GM19328 (cell line): ENCODE data around the gene ST3GAL3.
A peak's percentile ranks its signal among the peaks of the same experiment; 100 is the strongest.

ENCODE experiments used
- ATAC-seq: cut with Tn5 transposase; IDR thresholded peaks from one replicate; pipeline ENCODE4 v1.9.1; 2021; ENCODE audit warnings: mild to moderate bottlenecking, moderate library complexity; ENCODE audit not compliant: unreplicated experiment

The ST3GAL3 gene

DNA sequence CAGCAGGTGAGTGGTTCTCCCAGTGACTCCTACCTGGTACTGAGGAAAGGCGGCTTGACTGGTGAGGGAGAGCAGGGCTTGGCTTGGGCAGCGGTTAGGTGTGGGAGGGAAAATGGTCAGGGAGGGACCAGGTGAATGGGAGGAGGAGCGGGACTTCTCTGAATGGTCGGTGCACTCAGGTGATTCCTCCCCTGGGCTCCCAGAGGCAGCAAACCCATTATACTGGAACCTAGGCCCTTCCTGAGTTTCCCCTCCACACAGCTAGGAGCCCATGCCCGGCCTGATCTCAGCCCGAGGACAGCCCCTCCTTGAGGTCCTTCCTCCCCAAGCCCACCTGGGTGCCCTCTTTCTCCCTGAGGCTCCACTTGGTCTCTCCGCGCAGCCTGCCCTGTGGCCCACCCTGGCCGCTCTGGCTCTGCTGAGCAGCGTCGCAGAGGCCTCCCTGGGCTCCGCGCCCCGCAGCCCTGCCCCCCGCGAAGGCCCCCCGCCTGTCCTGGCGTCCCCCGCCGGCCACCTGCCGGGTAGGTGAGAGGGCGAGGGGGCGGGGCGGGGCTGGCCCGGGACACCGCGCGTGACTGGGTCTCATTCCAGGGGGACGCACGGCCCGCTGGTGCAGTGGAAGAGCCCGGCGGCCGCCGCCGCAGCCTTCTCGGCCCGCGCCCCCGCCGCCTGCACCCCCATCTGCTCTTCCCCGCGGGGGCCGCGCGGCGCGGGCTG, 228.5 kb downstream of the ST3GAL3 start:
- ATAC-seq = no peak

DNA sequence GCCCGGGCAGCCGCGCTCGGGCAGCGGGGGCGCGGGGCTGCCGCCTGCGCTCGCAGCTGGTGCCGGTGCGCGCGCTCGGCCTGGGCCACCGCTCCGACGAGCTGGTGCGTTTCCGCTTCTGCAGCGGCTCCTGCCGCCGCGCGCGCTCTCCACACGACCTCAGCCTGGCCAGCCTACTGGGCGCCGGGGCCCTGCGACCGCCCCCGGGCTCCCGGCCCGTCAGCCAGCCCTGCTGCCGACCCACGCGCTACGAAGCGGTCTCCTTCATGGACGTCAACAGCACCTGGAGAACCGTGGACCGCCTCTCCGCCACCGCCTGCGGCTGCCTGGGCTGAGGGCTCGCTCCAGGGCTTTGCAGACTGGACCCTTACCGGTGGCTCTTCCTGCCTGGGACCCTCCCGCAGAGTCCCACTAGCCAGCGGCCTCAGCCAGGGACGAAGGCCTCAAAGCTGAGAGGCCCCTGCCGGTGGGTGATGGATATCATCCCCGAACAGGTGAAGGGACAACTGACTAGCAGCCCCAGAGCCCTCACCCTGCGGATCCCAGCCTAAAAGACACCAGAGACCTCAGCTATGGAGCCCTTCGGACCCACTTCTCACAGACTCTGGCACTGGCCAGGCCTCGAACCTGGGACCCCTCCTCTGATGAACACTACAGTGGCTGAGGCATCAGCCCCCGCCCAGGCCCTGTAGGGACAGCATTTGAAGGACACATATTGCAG, 229.3 kb downstream of the ST3GAL3 start:
- ATAC-seq = no peak

DNA sequence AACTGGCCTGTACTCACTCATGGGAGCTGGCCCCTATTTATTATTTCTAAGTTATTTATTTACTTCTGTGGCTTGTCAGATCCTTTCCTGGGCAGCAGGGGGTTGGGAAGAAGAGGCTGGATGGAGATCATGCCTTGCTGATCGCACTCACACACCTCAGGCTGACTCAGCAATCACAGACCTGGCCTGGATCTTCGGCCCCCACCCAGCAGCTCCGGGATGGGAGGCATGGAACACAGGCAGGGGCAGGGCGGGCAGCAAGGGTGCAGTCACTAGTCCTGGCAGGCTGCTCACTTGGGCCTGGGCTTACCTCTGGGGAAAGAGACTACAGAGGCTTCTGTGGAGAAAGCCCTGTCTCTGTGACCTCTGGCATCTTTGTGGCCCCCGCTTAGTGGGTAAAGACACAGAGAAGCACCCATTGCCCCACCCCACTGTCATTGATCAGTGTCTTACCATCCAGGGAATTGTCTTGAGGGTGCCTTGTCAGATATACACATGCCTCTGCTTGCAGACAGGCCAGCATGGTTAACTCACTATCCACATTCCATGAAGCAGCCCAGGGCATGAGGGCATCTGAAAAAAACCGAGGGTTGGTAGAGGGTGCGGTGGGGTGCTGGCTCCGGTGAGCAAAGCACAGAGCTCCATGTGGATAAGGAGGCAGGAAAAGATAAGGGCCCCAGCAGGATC, 230.0 kb downstream of the ST3GAL3 start:
- no peak for ATAC-seq

DNA sequence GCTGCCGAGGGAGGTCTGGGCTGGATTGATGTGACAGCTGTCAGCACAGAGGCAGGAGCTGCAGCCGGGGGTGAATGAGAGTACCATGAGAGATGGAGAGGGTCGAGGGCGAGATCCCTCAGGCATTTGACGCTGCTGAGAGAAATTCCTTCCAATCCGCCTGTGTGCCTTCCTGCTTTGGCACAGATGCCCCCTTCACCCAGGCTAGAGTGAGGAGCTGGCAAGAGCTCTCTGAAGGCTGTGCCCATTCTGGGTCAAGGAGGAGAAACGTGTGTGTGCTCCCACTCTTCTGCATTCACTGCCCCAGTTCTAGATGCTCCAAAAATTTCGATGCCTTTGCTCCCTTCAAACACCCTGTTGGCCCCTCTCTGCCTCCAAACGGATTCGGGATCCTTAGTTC, 231.0 kb downstream of the ST3GAL3 start:
- ATAC-seq = no peak

DNA sequence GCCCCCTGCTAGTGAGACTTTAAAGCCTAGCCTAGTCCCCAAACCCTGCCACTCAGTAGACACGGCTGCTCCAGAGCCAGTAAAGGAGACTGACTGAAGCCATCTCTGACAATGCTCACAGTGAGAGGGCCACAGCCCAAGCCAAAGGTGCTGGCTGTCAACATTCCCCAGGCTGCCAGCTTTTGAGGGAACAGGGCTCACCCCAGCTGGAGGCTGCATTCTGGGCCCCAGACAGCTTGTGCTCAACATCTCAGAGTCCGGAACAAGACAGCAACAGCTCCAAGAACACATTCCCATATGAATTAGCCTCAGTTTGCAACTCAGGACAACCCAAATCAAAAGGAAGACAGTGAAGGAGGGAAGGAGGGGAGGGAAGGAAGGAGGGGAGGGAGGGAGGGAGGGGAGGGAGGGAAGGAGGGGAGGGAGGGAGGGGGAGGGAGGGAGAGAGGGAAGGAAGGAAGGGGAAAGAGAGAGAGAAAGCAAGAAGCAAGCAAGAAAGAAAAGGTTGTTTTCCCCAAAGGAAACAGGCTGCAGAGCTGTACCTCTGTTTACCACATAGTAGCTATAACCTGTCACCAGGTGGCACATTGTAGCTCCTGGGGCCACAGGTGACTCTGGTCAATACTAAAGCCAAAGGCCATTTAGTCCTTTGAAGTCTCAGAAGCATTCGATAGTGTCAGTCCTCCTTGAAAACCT, 231.7 kb downstream of the ST3GAL3 start:
- ATAC-seq = no peak

DNA sequence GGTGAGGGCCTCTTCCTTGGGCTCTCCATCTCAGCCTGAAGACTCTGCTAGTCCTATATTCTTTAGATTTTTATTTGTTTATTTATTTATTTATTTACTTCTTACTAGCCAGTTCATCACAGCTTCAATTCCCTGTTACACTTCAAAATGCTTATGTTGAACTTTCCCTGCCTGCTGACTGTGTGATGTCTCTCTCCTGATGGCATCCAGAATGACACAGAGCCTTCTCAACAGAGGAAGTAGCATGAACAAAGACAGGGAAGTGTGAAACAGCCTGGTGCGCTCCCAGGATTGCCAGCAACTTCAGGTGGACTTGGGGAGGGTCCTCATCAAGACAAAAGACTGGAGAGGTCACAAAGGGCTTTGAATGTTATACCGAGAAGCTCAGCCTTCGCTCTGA, 235.1 kb downstream of the ST3GAL3 start:
- no peak for ATAC-seq

DNA sequence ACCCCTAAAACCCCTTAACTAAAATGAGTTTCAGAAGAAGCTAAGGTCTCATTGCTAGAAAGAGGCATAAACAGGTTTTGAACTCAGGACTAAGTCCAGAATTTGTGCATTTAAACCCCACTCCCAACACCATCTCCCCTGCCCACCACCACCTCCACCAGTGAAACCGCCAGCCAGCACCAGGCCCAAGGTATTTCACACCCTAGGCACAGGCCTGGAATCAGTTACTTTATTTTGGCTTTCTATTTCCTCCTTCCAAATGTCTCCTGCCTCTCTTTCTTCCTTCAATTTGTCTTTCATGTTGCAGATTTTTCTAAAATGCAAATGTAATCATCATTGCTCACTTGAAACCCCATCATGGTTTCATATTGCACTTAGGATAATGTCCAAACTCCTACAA, 237.5 kb downstream of the ST3GAL3 start:
- no peak for ATAC-seq

DNA sequence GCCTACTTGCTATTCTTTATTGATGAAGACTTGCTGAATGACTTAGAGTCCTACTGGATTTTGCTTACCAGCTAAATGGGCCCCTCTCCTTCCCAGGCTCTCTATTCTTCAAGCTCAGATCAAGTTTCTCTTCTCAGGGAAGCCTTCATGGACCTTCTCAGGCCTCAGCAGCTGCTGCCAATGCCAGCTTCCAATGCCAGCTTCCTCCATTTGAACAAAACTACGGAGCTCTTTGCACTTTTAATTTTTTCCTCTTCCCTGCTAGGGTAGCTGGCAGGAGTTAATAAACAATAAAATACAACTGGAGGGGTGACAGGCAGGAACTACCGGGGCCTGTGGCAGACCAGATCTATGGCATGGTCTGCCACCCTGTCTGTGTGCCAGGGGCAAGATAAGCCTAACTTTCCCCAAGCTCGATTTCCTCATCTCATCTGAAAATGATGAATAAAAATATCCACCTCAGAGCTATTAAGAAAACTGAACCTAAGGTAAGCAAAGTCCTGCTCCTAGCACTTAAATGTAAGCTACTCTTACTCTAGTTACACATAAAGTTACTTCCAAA, 238.4 kb downstream of the ST3GAL3 start:
- ATAC-seq = no peak

DNA sequence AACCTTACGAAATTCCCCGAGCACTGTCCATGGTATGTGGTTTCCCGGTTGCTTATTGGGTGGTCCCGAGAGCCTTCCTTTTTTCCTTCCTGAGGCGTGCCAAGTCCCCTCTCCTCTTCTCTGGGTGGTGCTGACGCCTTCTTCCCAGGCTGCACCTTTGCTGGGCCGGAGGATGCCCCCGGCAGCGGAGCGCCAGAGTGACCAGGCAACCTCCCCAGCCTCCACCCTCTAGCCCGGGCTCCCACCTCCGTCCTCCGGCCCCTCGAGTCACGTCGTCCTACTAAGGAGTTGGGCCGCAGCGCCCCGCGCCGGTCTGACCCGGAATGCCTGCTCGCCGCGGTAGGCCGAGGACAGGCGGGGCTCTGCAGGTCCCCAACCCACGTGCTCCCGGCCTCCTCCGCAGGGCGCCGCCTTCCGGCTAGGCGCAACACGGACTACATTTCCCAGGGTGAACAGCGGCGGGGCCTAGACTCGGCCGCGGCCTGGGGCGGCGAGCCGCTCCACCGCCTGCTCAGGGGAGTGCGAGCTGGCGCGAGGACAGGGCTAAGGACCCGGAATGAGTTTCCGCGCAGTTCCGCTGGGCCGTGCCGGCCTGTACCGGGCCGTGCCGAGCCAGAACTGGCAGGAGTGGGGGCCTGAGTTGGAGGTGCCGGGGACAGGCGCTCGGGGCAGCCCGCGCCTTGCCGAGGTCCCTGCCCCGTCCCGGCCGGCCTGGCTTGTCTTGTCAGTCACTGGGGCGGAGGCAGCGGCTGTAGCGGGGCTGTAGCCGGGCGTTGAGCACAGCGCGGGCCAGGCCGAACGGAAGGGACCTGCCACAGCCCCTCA, 239.1 kb downstream of the ST3GAL3 start, which contains the start of gene IPO13:
TSS of gene IPO13 (plus strand) at position 715 of the 825 bp plus-strand sequence. CDS start 651 bp downstream, outside the sequence.
- peak; percentile 93 for ATAC-seq

DNA sequence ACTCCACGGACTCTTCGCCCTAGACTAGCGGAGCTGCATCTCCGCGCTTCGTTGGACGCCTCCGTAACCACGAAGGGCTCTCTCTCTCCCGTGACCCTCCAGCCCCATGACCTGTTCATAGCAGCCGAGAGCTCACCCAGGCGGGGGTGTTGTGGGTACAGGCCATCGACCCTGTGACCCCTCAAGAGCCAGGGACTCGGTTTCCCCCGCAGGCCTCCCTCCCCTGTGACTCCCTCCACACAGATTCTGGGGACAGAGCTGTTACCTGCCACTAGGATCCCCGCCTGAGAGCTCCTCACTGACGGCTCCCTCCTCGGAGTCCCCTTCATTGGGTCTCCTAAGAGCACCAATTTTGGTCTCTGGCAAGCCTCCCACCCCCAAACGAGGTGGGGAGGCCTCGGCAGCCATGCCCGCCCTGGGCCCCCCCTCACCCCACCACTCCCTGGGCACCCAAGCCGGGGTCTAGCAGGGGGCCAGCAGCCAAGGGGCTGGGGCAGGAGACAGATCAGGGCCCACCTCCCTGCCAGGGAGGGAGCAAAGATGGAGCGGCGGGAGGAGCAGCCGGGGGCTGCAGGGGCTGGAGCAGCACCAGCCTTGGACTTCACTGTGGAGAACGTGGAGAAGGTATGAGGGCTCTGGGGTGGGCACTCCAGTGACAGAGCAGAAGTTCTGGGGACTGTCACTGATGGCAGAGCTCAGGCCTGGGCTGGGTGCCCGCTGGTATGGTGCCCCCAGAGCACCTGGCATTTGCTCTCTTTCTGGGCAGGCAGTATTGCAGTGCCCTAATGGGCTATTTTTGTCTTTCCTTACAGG, 239.9 kb downstream of the ST3GAL3 start:
- ATAC-seq = no peak

DNA sequence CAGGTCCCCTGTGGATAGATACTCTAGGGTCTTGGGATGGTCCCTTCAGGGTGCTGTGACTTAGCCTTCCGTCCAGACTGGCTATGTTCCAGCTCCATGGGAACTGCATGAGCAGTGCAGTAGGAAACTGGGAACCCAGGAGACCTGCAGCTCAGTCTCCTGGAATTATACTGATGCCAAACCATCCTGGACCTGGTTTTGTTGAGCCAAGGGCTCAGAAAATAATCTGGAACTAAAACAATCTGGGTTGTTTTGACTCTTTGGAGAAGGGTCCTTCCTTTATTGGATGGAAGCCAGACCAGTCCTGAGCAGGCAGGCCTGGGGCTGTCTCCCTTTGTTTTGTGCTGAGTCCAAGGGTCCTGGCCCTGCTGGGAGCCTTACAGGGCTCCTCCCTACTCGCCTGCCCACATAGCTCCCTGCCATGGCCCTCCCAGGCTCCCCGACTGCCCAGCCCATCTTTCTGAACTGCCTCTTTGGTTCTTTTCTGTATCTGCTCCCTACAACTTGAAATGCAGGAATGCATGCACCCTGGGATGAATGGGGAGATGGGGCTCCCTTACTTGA, 240.6 kb downstream of the ST3GAL3 start:
- no peak for ATAC-seq

DNA sequence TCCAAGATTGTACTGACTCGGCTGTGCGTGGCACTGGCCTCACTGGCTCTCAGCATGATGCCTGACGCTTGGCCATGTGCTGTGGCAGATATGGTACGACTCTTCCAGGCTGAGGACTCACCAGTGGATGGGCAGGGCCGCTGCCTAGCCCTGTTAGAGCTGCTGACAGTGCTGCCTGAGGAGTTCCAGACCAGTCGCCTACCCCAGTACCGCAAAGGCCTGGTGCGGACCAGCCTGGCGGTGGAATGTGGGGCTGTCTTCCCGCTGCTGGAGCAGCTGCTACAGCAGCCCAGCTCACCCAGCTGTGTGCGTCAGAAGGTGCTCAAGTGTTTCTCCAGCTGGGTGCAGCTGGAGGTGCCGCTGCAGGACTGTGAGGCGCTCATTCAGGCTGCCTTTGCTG, 242.3 kb downstream of the ST3GAL3 start:
- no peak for ATAC-seq

DNA sequence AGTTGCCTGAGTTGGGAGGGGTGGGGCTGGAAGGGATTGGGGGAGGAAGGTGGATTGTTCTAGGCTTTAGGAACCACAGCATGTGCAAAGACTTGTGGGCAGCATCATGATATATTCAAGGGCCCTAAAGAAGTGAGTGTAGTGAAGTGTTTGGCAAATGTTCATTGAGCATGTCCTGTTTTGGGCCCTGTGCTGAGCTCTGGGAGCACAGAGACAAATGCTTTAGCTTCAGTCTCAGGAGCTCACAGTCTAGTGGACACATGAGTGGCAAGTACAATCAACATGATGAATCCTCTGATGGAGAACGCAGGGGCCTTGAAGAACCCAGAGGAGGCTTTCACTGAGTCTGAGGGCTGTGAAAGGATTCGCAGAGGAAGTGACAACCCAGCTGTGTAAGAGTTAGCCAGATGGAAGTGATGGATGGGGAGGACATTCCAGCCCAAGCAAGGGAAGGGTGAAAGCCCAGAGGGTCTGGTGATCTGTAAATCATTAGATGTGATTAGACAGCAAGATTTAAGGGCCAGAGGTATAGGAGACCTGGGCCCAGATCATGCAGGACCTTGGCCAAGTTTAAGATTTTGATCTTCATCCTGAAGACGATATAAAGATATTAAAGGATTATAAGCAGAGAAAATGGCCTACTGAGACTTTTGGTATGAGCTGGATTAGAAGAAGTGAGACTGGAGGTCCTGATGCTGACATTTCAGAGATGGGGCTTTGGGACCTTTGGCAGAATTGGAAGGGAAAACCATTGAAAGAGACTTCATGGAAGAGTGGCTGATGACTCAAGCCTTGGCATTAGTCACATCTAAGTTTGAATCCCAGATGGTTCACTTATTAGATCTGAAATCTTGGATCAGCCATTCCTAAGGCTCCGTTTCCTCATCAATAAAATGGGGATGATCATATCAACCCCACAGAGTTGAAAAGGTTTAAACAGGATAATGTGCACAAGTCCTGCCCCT, 244.0 kb downstream of the ST3GAL3 start:
- ATAC-seq = no peak

DNA sequence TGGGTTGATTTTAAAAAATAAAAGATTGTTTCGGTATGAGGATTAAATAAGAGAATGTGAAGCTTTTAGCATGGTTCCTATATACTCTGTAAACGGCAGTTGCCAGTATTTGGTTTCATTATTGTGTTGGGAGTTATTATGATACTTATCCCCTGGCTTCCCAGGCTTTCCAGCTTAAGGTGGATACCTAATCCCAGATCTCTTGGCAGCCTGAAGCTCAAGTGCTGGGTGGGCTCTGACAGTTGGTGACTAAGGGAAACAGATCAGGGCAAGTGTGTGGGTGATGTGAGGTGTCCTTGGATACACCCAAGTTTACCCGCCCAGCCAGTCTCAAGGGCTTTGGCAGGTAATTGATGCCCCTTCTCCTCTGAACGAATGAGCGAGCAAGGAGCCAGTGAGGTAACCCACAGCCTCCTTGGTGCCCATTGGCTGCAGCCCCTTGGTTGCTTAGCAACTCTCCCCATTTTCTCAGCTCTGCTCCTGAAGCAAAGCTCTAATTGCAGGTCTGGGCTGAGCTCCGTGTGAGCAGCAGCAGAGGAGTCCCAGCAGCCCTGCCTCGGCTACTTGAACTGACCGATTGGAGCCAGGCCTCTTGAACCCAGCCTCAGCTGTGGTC, 245.5 kb downstream of the ST3GAL3 start:
- ATAC-seq = no peak

DNA sequence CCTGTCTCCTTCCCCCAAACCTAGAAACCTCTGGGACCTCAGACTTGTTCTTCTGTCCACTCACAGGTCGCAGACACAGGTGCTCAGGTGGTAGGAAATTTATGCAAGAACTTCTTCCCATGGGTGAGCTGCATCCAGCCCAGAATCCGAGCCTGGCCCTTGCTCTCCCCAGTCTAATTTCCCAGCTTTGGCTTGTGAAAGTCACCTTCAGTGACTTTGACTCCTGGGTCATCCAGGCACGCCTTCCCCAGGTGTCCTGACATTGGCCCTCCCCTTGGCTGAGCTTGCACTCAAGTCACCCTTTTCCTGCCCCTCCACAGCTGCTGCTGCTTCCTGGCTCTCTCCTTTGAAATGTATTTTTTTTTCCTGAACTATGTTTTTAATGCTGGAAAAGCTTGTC, 246.0 kb downstream of the ST3GAL3 start:
- ATAC-seq = no peak

DNA sequence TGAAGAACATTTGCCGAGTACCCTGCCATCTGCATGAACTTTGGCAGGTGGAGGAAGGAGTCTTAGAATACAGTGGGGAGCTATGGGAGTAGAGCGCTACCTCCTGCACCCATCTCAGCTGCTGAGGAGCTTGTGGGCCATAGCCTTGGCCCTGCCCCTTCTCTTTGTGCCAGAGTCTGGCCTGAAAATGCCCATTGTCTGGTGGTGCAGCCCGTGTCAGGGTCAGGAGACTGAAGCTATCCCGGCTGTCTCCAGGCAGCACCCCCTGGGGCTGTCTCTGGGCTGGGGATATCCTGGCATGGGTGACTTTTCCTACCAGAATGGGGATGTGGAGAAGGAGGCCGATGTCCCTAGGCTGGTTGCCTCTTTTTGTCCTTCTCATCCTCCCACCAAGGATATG, 246.7 kb downstream of the ST3GAL3 start:
- no peak for ATAC-seq

DNA sequence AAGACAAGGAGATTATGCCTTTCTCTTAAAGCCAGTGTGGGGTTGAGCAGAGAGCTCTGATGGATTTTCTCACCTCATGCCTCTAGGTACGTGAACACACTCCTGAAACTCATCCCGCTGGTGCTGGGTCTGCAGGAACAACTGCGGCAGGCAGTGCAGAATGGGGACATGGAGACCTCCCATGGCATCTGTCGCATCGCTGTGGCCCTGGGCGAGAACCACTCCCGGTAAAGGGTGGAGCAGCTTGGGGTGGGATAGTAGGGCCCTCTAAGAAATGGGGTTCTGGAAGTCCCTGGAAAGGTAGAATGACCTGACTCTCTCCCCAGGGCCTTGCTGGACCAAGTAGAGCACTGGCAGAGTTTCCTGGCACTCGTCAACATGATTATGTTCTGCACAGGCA, 248.9 kb downstream of the ST3GAL3 start:
- no peak for ATAC-seq
